Memory B cell (primary cell): ENCODE results near the gene CEP152.

Experiments used
- ATAC-seq: fragments of 150-1000 bp; cut with Tn5 transposase; 2 replicates; pipeline ENCODE4 v1.10.0; 2021; ENCODE audit warnings: low read depth, mild to moderate bottlenecking, moderate library complexity
- DNase-seq, 2 donors: peaks; one replicate each; pipeline ENCODE4 v3.0.0; 2022; ENCODE audit warnings: low spot score in 2 of 2
- H3K27ac Mint-ChIP-seq: one replicate; pipeline ENCODE4 v1.8.0; 2022; ENCODE audit warnings: mild to moderate bottlenecking, moderate library complexity, mixed read lengths
- H3K27me3 Mint-ChIP-seq: one replicate; pipeline ENCODE4 v1.8.0; 2022; ENCODE audit warnings: mixed read lengths
- H3K36me3 Mint-ChIP-seq: one replicate; pipeline ENCODE4 v1.8.0; 2022; ENCODE audit warnings: mild to moderate bottlenecking, mixed read lengths
- H3K4me1 Mint-ChIP-seq: one replicate; pipeline ENCODE4 v1.8.0; 2022; ENCODE audit warnings: mixed read lengths
- H3K4me3 Mint-ChIP-seq: one replicate; pipeline ENCODE4 v1.8.0; 2022; ENCODE audit warnings: mild to moderate bottlenecking, moderate library complexity, mixed read lengths
- H3K9me3 Mint-ChIP-seq: one replicate; pipeline ENCODE4 v1.8.0; 2022; ENCODE audit warnings: mixed read lengths

Gene CEP152

GRCh38 chr15:48722764-48723661 is 87.9 kb downstream of the CEP152 start:
- Mint-ChIP-seq H3K27me3 (peaks cover 4% of the 10 kb centered on the region), H3K36me3 (peaks cover 5% of the 10 kb centered on the region)
- ATAC-seq: no peak

GRCh38 chr15:48721061-48721810 is 89.6 kb downstream of the CEP152 start:
- DNase-seq: no peak
- Mint-ChIP-seq H3K27ac (no peak overlapping the region), H3K4me1 (no peaks in the 10 kb centered on the region), H3K36me3 (peaks cover 5% of the 10 kb centered on the region), H3K4me3 (no peak overlapping the region), H3K27me3 (peaks cover 4% of the 10 kb centered on the region), H3K9me3 (no peaks in the 10 kb centered on the region)
- no peak for ATAC-seq

More at GRCh38 chr15:48722764-48723661, 87.9 kb downstream of the CEP152 start:
- Mint-ChIP-seq H3K9me3 (no peaks in the 10 kb centered on the region), H3K4me1 (no peaks in the 10 kb centered on the region), H3K27ac (no peak overlapping the region), H3K4me3 (no peak overlapping the region)
- no peak for DNase-seq

GRCh38 chr15:48720646-48721045 is 90.2 kb downstream of the CEP152 start:
- ATAC-seq (no peak), DNase-seq (no peak)
- Mint-ChIP-seq H3K36me3 (peaks cover 7% of the 10 kb centered on the region), H3K4me1 (no peaks in the 10 kb centered on the region), H3K27me3 (peaks cover 4% of the 10 kb centered on the region), H3K27ac (no peak overlapping the region), H3K4me3 (no peak overlapping the region), H3K9me3 (peaks cover 2% of the 10 kb centered on the region)

- Mint-ChIP-seq H3K4me3 (no peak overlapping the region), H3K27me3 (peaks cover 4% of the 10 kb centered on the region), H3K9me3 (peaks cover 6% of the 10 kb centered on the region), H3K4me1 (no peaks in the 10 kb centered on the region), H3K27ac (no peak overlapping the region), H3K36me3 (peaks cover 11% of the 10 kb centered on the region)
- no peak for DNase-seq
- no peak for ATAC-seq
These were observed 91.2 kb downstream of the CEP152 start for GRCh38 chr15:48719668-48720067.

GRCh38 chr15:48718646-48719045 is 92.2 kb downstream of the CEP152 start:
- H3K36me3 Mint-ChIP-seq: peaks cover 12% of the 10 kb centered on the region
- DNase-seq: no peak
- ATAC-seq: no peak
- H3K4me1 Mint-ChIP-seq: no peaks in the 10 kb centered on the region
- H3K27ac Mint-ChIP-seq: no peak overlapping the region
- H3K4me3 Mint-ChIP-seq: no peak overlapping the region
- peaks cover 6% of the 10 kb centered on the region for H3K9me3 Mint-ChIP-seq
- H3K27me3 Mint-ChIP-seq: peaks cover 4% of the 10 kb centered on the region

- Mint-ChIP-seq H3K36me3 (peaks cover 15% of the 10 kb centered on the region), H3K4me3 (no peak overlapping the region), H3K4me1 (no peaks in the 10 kb centered on the region), H3K9me3 (peaks cover 6% of the 10 kb centered on the region), H3K27ac (no peak overlapping the region), H3K27me3 (peaks cover 4% of the 10 kb centered on the region)
- no peak for DNase-seq
- no peak for ATAC-seq
These were observed 93.4 kb downstream of the CEP152 start for GRCh38 chr15:48717458-48717857.

GRCh38 chr15:48712546-48712945 is 98.3 kb downstream of the CEP152 start:
- Mint-ChIP-seq H3K27me3 (no peaks in the 10 kb centered on the region), H3K4me3 (no peak overlapping the region), H3K4me1 (no peaks in the 10 kb centered on the region), H3K9me3 (peaks cover 7% of the 10 kb centered on the region), H3K36me3 (peaks cover 16% of the 10 kb centered on the region), H3K27ac (no peak overlapping the region)
- DNase-seq (no peak), ATAC-seq (no peak)

- Mint-ChIP-seq H3K9me3 (peaks cover 11% of the 10 kb centered on the region), H3K27ac (no peak overlapping the region), H3K27me3 (no peaks in the 10 kb centered on the region), H3K4me1 (no peaks in the 10 kb centered on the region), H3K4me3 (no peak overlapping the region), H3K36me3 (peaks cover 12% of the 10 kb centered on the region)
- ATAC-seq (no peak), DNase-seq (no peak)
These were observed 99.8 kb downstream of the CEP152 start for GRCh38 chr15:48710952-48711495.

- Mint-ChIP-seq H3K27ac (no peak overlapping the region), H3K4me1 (no peaks in the 10 kb centered on the region), H3K4me3 (no peak overlapping the region), H3K27me3 (no peaks in the 10 kb centered on the region), H3K9me3 (peaks cover 14% of the 10 kb centered on the region), H3K36me3 (peaks cover 4% of the 10 kb centered on the region)
- DNase-seq (no peak), ATAC-seq (no peak)
These were observed 102.2 kb downstream of the CEP152 start for GRCh38 chr15:48708641-48709040.

- no peak overlapping the region for H3K27ac Mint-ChIP-seq
- H3K27me3 Mint-ChIP-seq: no peaks in the 10 kb centered on the region
- ATAC-seq (no peak), DNase-seq (no peak)
- H3K4me3 Mint-ChIP-seq: no peak overlapping the region
- peaks cover 14% of the 10 kb centered on the region for H3K9me3 Mint-ChIP-seq
- no peaks in the 10 kb centered on the region for H3K36me3 Mint-ChIP-seq
- H3K4me1 Mint-ChIP-seq: no peaks in the 10 kb centered on the region
These were observed 105.5 kb downstream of the CEP152 start for GRCh38 chr15:48705381-48705780.

- DNase-seq (no peak), ATAC-seq (no peak)
- H3K4me1 Mint-ChIP-seq: no peaks in the 10 kb centered on the region
- H3K9me3 Mint-ChIP-seq: peaks cover 13% of the 10 kb centered on the region
- H3K27ac Mint-ChIP-seq: no peak overlapping the region
- H3K4me3 Mint-ChIP-seq: no peak overlapping the region
- H3K27me3 Mint-ChIP-seq: no peaks in the 10 kb centered on the region
- no peaks in the 10 kb centered on the region for H3K36me3 Mint-ChIP-seq
These were observed 107.3 kb downstream of the CEP152 start for GRCh38 chr15:48703544-48703943.

- H3K36me3 Mint-ChIP-seq: no peaks in the 10 kb centered on the region
- no peak for DNase-seq
- ATAC-seq: no peak
- H3K27ac Mint-ChIP-seq: no peak overlapping the region
- no peaks in the 10 kb centered on the region for H3K4me1 Mint-ChIP-seq
- H3K9me3 Mint-ChIP-seq: peaks cover 13% of the 10 kb centered on the region
- H3K27me3 Mint-ChIP-seq: no peaks in the 10 kb centered on the region
- no peak overlapping the region for H3K4me3 Mint-ChIP-seq
These were observed 108.2 kb downstream of the CEP152 start for GRCh38 chr15:48702569-48703236.

GRCh38 chr15:48696627-48697312 is 114.1 kb downstream of the CEP152 start:
- no peaks in the 10 kb centered on the region for H3K9me3 Mint-ChIP-seq
- no peak overlapping the region for H3K27ac Mint-ChIP-seq
- no peaks in the 10 kb centered on the region for H3K27me3 Mint-ChIP-seq
- no peak overlapping the region for H3K4me3 Mint-ChIP-seq
- H3K4me1 Mint-ChIP-seq: no peaks in the 10 kb centered on the region
- DNase-seq: no peak
- H3K36me3 Mint-ChIP-seq: no peaks in the 10 kb centered on the region
- no peak for ATAC-seq
